SU-DHL-6 (cell line): Measurements from ENCODE around the gene RASD1.
"Not testable (repeated sequence)": the region's sequence is repeated elsewhere in the genome, so short reads cannot be mapped to it uniquely, and the experiment has no call there.

ENCODE experiments used
- EZH2phosphoT487 ChIP-seq: fragments of 200-600 bp; sonication (generic), shearing (Covaris generic); conservative IDR thresholded peaks from 2 replicates; pipeline ENCODE4 v1.6.1; 2018; ENCODE audit warnings: mild to moderate bottlenecking, antibody characterized with exemption, low read length, moderate library complexity, mixed read lengths
- TF ChIP-seq, protein P1 (sequence below): fragments of 200-600 bp; sonication (generic); IDR thresholded peaks from one replicate; pipeline ENCODE4 v1.5.1; 2017; ENCODE audit warnings: antibody characterized with exemption, mild to moderate bottlenecking, low read length, moderate library complexity; ENCODE audit not compliant: insufficient read depth, poor library complexity, severe bottlenecking

DNA sequence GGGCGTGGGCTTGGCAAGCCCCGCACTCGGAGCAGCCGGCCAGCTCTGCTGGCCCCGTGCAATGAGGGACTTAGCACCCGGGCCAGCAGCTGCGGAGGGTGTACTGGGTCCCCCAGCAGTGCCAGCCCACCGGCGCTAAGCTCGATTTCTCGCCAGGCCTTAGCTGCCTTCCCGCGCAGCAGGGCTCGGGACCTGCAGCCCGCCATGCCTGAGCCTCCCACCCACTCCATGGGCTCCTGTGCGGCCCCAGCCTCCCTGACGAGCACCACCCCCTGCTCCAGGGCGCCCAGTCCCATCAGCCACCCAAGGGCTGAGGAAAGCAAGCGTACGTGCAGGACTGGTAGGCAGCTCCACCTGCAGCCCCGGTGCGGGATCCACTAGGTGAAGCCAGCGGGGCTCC is 9.8 kb downstream of the RASD1 start:
- not testable (repeated sequence) for TF ChIP-seq EZH2phosphoT487
- TF ChIP-seq, protein P1, sequence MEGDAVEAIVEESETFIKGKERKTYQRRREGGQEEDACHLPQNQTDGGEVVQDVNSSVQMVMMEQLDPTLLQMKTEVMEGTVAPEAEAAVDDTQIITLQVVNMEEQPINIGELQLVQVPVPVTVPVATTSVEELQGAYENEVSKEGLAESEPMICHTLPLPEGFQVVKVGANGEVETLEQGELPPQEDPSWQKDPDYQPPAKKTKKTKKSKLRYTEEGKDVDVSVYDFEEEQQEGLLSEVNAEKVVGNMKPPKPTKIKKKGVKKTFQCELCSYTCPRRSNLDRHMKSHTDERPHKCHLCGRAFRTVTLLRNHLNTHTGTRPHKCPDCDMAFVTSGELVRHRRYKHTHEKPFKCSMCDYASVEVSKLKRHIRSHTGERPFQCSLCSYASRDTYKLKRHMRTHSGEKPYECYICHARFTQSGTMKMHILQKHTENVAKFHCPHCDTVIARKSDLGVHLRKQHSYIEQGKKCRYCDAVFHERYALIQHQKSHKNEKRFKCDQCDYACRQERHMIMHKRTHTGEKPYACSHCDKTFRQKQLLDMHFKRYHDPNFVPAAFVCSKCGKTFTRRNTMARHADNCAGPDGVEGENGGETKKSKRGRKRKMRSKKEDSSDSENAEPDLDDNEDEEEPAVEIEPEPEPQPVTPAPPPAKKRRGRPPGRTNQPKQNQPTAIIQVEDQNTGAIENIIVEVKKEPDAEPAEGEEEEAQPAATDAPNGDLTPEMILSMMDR: not testable (repeated sequence)
